ENCODE results near the gene ATP13A4. TPM values are rescaled to one million over a fixed set of nuclear protein-coding genes. Genes with fewer than 3 reads are reported as not detected.

ATP13A4 gene
- total RNA-seq, 4 donors from 2014 or later, result 197 to 348 (median 241) TPM

- H3K27ac ChIP-seq, result no peak overlapping the region
- no peaks in the 10 kb centered on the region for H3K9me3 ChIP-seq
- intact Hi-C loops (cut with DNase I), result no loop called here
- H3K4me1 ChIP-seq, result peaks cover 0 to 5% of the 10 kb centered on the region in 2 donors
- DNase-seq, result no peak
- H3K4me3 ChIP-seq (replicated peaks in 1 of 3), result no peak overlapping the region
- no peak for TF ChIP-seq CTCF (IDR thresholded peaks at IDR 0.05)
- no peak for TF ChIP-seq POLR2A (IDR thresholded peaks at IDR 0.05)
- peaks cover 21 to 23% of the 10 kb centered on the region in 2 donors for H3K36me3 ChIP-seq
- WGBS, 2 donors, result 97 to 98% methylated on average over 4 of the region's 4 CpGs
- no peaks in the 10 kb centered on the region for H3K27me3 ChIP-seq
Measured at GRCh38 chr3:193451902-193452301, 102.8 kb downstream of the ATP13A4 start.

GRCh38 chr3:193446965-193447602 is 107.6 kb downstream of the ATP13A4 start:
- Histone ChIP-seq H3K4me1 (no peaks in the 10 kb centered on the region), H3K4me3 (replicated peaks in 1 of 3) (no peak overlapping the region), H3K9me3 (no peaks in the 10 kb centered on the region), H3K27ac (no peak overlapping the region), H3K36me3 (peaks cover 28 to 39% of the 10 kb centered on the region in 2 donors), H3K27me3 (no peaks in the 10 kb centered on the region)
- intact Hi-C loops (cut with DNase I), result no loop called here
- WGBS, 2 donors, result 83 to 89% methylated on average over 5 of the region's 5 CpGs
- no peak for DNase-seq
- TF ChIP-seq CTCF (IDR thresholded peaks at IDR 0.05) (no peak), POLR2A (IDR thresholded peaks at IDR 0.05) (no peak)

DNA sequence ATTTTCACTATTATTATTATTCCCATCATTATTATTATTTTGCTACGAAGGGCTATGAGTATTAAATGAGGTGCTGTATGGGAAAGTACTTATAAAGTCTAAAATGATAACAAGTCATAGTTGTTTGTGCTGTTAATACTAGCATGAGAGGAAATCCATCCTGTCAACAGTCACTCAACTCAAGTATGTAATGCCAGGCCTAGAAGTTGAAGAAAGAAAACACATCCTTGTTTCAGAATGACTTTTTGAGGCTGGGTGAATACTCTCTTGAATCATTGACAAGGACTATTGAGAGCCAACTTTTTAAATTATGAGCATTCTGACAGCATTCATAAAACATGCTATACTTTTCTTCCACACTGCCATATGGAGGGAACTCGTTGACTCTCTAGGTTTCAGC is 115.3 kb downstream of the ATP13A4 start:
- TF ChIP-seq POLR2A (IDR thresholded peaks at IDR 0.05) (no peak), CTCF (IDR thresholded peaks at IDR 0.05) (no peak)
- 90 to 91% methylated on average over 2 of the region's 2 CpGs for WGBS, 2 donors
- no peak for DNase-seq
- Histone ChIP-seq H3K27ac (no peak overlapping the region), H3K9me3 (no peaks in the 10 kb centered on the region), H3K4me3 (replicated peaks in 1 of 3) (no peak overlapping the region), H3K36me3 (peaks cover 32 to 34% of the 10 kb centered on the region in 2 donors), H3K27me3 (no peaks in the 10 kb centered on the region), H3K4me1 (no peaks in the 10 kb centered on the region)
- intact Hi-C loops (cut with DNase I), result no loop called here

DNA sequence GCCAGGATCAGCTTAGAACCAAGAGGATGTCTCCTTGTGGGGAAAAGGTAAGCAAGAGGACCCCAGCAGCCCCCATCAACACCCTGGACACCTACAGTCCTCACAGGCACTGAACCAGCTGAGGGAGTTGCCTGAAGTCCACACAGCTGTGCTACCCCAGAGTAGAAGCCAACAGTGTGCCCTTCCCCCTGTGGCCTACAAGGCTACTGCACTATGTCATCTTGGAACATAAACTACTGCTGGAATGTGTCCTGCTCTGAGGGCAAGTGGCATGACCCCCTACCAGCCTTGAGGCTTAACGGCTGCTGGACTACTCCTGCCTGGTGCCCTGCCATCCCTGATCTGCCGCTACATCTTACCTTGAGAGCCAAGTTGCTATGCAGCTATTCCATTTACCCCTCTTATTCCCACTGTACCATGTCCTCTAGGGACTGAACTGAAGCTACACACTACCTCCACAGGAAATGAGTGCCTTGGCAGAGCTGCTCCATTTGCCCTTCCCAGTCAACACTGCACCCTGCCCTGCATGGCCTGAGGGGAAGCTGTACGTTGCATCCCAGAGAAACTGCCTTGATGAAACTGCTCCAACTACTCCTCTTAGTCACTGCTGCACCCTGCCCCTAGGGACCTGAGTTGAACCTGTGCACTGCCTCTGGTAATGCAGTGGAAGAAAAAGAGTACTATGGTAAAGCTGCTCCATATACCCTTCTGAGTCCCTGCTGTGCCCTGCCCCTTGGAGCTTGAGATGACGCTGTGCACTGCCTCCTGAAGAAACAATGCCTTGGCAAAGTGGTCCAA is 135.9 kb downstream of the ATP13A4 start:
- no peaks in the 10 kb centered on the region for H3K9me3 ChIP-seq
- WGBS, 2 donors, result 91 to 100% methylated on average over 3 of the region's 4 CpGs
- no peak for TF ChIP-seq CTCF (IDR thresholded peaks at IDR 0.05)
- TF ChIP-seq POLR2A (IDR thresholded peaks at IDR 0.05), result no peak

DNA sequence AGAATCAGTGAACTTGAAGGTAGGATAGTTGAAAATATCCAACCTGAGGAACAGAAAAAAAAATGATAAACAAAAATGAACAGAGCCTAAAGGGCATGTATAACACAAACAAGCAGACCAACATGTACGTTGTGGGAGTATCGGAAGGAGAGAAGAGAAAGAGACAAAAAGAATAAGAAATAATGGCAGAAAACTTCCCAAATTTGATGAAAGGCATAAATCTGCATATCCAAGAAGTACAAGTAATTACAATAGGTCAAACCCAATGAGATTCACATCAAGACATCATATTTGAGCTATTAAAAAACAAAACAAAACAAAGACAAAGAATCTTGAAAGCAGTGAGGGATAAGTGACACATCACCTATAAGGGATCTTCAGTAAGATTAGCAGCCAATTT is 138.1 kb downstream of the ATP13A4 start:
- intact Hi-C loops (cut with DNase I), result no loop called here
- Histone ChIP-seq H3K4me1 (no peaks in the 10 kb centered on the region), H3K36me3 (peaks cover 15 to 32% of the 10 kb centered on the region in 2 donors), H3K27me3 (no peaks in the 10 kb centered on the region), H3K9me3 (no peaks in the 10 kb centered on the region), H3K4me3 (replicated peaks in 1 of 3) (no peak overlapping the region), H3K27ac (no peak overlapping the region)
- no peak for DNase-seq
- TF ChIP-seq POLR2A (IDR thresholded peaks at IDR 0.05), result no peak
- no peak for TF ChIP-seq CTCF (IDR thresholded peaks at IDR 0.05)
- WGBS, 2 donors, result 93 to 95% methylated on average over 2 of the region's 2 CpGs

More for the DNA sequence above, 135.9 kb downstream of the ATP13A4 start:
- Histone ChIP-seq H3K4me1 (no peaks in the 10 kb centered on the region), H3K4me3 (replicated peaks in 1 of 3) (no peak overlapping the region), H3K27ac (no peak overlapping the region), H3K27me3 (no peaks in the 10 kb centered on the region), H3K36me3 (peaks cover 9 to 20% of the 10 kb centered on the region in 2 donors)
- no peak for DNase-seq
- intact Hi-C loops (cut with DNase I), result no loop called here

Data from thyroid gland (tissue), 4 donors.